PFSK-1 (cell line): ENCODE results near the gene CXCL16.

Experiments
- POLR2AphosphoS5 ChIP-seq: IDR thresholded peaks from 2 replicates; pipeline ENCODE4 v1.6.1; 2012; ENCODE audit warnings: low read depth, mild to moderate bottlenecking, control low read depth, low read length, moderate library complexity
- SIN3A ChIP-seq: IDR thresholded peaks from 2 replicates; pipeline ENCODE4 v1.6.1; 2012; ENCODE audit warnings: mild to moderate bottlenecking, low read length, moderate library complexity, borderline replicate concordance; ENCODE audit not compliant: insufficient read depth

- no peak for TF ChIP-seq POLR2AphosphoS5
- no peak for TF ChIP-seq SIN3A
These were observed 36.4 kb downstream of the CXCL16 start for GRCh38 chr17:4703330-4703691.
